Ramos (cell line): Measurements from ENCODE around the gene GPAT2.
"Not testable (repeated sequence)": the region's sequence is repeated elsewhere in the genome, so short reads cannot be mapped to it uniquely, and the experiment has no call there.

Experiments used
- in situ Hi-C: fragments of 300-500 bp; cut with MboI; formaldehyde crosslinking; loops from one replicate; pipeline ENCODE4 v1.14.3; 2022; ENCODE audit warnings: low sequenced_read_pairs; ENCODE audit not compliant: unreplicated experiment

The GPAT2 gene

DNA sequence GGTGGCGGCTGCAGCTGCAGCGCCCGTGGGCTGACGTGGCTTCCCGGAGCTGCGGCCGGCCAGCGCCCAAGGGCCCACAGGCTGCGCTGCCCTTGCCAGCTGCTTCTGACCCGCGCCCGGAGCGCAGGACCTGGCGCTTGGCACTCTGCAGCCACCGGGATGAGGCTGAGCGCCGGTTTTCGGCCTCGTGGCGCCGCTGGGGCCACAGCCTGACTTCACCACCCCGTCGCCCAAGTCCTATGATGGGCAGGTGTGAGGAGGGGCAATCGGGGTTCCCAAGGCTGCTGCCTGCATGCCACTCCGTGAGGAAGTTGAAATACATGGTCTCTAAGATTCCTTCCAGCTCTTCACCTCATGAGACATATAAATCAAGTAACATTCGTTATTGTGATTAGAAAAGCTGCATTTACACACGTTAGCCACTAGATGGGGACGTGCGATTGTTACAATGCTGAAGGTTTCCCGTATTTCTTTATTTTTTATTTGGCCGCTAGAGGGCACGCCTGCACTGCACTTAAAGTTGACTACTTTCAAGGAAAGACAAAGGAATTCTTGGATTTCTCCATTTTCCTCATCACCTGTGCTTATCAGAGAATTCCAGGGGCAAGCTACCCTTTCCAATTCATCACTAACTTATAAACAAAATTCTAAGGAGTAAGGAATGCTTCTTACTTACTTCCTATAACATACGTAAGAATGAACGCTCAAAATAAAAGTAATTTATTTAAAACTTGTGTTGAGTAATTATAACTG, 42.0 kb downstream of the GPAT2 start:
- in situ Hi-C loops: not testable (repeated sequence)

DNA sequence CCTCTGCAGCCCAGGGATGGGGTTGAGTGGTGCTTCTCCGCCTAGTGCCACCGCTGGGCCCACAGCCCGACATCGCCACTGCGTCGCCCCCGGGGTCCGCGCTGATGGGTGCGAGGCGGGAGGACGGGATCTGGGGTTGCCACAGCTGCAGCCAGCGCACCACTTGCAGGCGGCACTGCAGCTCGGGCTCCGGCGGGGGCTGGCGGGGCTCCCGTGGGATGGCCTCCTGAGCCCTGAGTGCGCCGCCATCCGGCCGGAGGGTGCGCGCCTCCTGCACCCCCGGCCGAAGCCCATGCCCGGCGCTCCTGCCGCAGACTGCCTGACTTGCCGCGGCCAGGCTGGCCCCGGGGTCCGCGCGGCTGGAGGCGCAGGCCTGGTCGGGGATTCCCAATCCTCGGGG, 42.6 kb downstream of the GPAT2 start:
- in situ Hi-C loops: not testable (repeated sequence)

DNA sequence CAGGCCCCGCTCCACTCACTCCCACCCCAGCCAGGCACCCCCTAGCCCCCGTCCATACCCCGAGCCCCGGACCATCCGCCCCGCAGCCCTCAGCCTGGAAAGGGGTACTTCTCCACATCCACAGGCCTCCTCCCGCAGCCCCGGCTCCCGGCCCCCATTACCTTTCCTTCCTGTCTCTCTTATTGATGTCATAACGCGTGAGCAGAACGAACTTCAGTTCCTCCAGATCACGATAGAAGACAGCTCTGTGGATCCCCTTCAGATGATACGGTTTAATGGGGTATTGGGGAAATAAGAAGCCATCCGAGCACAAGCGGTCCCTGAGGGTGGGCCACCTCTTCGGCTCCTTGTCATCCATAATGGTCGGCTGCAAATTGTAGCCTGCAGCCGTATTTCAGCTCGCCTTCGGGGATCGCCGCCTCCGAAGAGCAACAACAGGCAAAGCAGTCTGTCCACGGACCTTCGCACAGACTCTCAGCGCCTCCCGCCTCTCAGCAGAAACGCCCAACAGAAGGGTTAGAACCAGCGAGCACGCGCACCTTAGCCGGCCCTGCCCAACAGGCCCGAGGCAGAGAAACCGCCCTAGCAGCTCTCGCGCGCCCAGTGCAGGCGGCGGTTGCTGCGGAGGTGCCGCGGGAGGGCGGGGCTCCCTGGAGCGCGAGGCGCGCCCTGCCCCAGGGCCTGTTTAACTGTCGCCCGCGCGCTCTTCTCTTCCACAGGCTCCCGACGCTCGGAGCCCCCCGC, 43.2 kb downstream of the GPAT2 start, which contains the start of gene ANKRD36C:
Gene ANKRD36C, minus strand, starts transcription at position 474 of the 744 bp plus-strand sequence. Its CDS starts 116 bp downstream, at position 358.
- in situ Hi-C loops: not testable (repeated sequence)

DNA sequence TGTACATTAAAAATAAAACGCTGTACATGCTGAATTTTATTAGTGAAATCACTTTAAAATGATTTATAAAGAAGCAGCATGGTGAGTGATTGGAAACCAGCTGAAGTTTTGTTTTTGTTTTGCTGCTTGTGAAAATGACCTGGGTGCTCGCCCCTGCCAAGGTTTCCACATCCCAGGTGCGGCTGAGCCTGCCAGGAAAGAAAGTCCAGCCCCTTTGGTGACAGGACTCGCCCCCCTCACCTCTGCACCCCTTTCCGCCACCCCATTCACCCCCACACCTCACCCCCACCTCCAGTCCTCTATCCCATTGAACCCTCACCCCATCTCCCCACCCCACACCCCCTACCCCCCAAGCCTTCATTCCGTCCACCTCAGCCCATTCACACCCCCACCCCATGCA, 43.8 kb downstream of the GPAT2 start:
- in situ Hi-C loops: not testable (repeated sequence)
